H9 (cell line): ENCODE results near the gene LSP1. TPM values are rescaled to one million over a fixed set of nuclear protein-coding genes. Genes with fewer than 3 reads are reported as not detected.

ENCODE experiments used
- DNase-seq: peaks from one replicate; pipeline ENCODE4 v3.0.0-alpha.2; 2017
- H2AFZ ChIP-seq: one replicate; pipeline ENCODE4 v1.6.1; 2013; ENCODE audit warnings: mild to moderate bottlenecking, low read length, control low read depth, moderate library complexity
- H2AK5ac ChIP-seq: 2 replicates; pipeline ENCODE4 v1.6.1; 2013; ENCODE audit warnings: low read length, control low read depth, mixed read lengths; ENCODE audit not compliant: insufficient read length
- H2BK120ac ChIP-seq: one replicate; pipeline ENCODE4 v1.6.1; 2013; ENCODE audit warnings: low read depth, mild to moderate bottlenecking, low read length, control low read depth, inconsistent platforms; ENCODE audit not compliant: poor library complexity, severe bottlenecking
- H2BK12ac ChIP-seq: 2 replicates; pipeline ENCODE4 v1.6.1; 2013; ENCODE audit warnings: low read length, control low read depth, mixed read lengths, low read depth; ENCODE audit not compliant: insufficient read length
- H2BK15ac ChIP-seq: 2 replicates; pipeline ENCODE4 v1.6.1; 2013; ENCODE audit warnings: low read depth, low read length, control low read depth
- H2BK20ac ChIP-seq: one replicate; pipeline ENCODE4 v1.6.1; 2013; ENCODE audit warnings: low read depth, mild to moderate bottlenecking, low read length, control low read depth, inconsistent platforms; ENCODE audit not compliant: poor library complexity, severe bottlenecking
- H2BK5ac ChIP-seq: 2 replicates; pipeline ENCODE4 v1.6.1; 2013; ENCODE audit warnings: low read length, control low read depth, mixed read lengths; ENCODE audit not compliant: insufficient read length
- H3K14ac ChIP-seq: 2 replicates; pipeline ENCODE4 v1.6.1; 2013; ENCODE audit warnings: low read length, control low read depth; ENCODE audit not compliant: insufficient read depth
- H3K18ac ChIP-seq: 2 replicates; pipeline ENCODE4 v1.6.1; 2013; ENCODE audit warnings: low read depth, mild to moderate bottlenecking, mixed read lengths, low read length, control low read depth; ENCODE audit not compliant: insufficient read length
- H3K23ac ChIP-seq: 2 replicates; pipeline ENCODE4 v1.6.1; 2013; ENCODE audit warnings: low read length, control low read depth, mixed read lengths, low read depth; ENCODE audit not compliant: insufficient read length
- H3K23me2 ChIP-seq: 2 replicates; pipeline ENCODE4 v1.6.1; 2013; ENCODE audit warnings: low read depth, mild to moderate bottlenecking, mixed read lengths, low read length, control low read depth; ENCODE audit not compliant: insufficient read length, poor library complexity, severe bottlenecking
- H3K27ac ChIP-seq: 2 replicates; pipeline ENCODE4 v1.5.1; 2013; ENCODE audit warnings: low read length, control low read depth, mixed read lengths, low read depth; ENCODE audit not compliant: insufficient read length
- H3K27me3 ChIP-seq: 2 replicates; pipeline ENCODE4 v1.6.1; 2013; ENCODE audit warnings: low read length, control low read depth, inconsistent platforms; ENCODE audit not compliant: insufficient read depth
- H3K4ac ChIP-seq: 2 replicates; pipeline ENCODE4 v1.6.1; 2013; ENCODE audit warnings: low read depth, mild to moderate bottlenecking, control low read depth, inconsistent platforms, low read length, moderate library complexity
- H3K4me1 ChIP-seq: 2 replicates; pipeline ENCODE4 v1.6.1; 2013; ENCODE audit warnings: low read length, control low read depth, inconsistent platforms; ENCODE audit not compliant: insufficient read depth
- H3K4me2 ChIP-seq: 2 replicates; pipeline ENCODE4 v1.6.1; 2013; ENCODE audit warnings: low read length, control low read depth, mixed read lengths; ENCODE audit not compliant: insufficient read length, insufficient read depth
- H3K56ac ChIP-seq: 2 replicates; pipeline ENCODE4 v1.6.1; 2013; ENCODE audit warnings: low read depth, mild to moderate bottlenecking, mixed read lengths, low read length, control low read depth; ENCODE audit not compliant: insufficient read length
- H3K79me1 ChIP-seq: 2 replicates; pipeline ENCODE4 v1.6.1; 2013; ENCODE audit warnings: low read depth, mild to moderate bottlenecking, moderate library complexity, low read length, control low read depth, inconsistent platforms; ENCODE audit not compliant: insufficient read depth, poor library complexity, severe bottlenecking
- H3K79me2 ChIP-seq: 2 replicates; pipeline ENCODE4 v1.6.1; 2013; ENCODE audit warnings: low read length, control low read depth, inconsistent platforms; ENCODE audit not compliant: insufficient read depth
- H3K9ac ChIP-seq: 2 replicates; pipeline ENCODE4 v1.6.1; 2013; ENCODE audit warnings: low read length, control low read depth, mixed read lengths; ENCODE audit not compliant: insufficient read length; ENCODE audit errors: extremely low read depth
- H3K9me3 ChIP-seq: one replicate; pipeline ENCODE4 v1.6.1; 2013; ENCODE audit warnings: low read depth, low read length, inconsistent platforms; ENCODE audit not compliant: control insufficient read depth
- H3T11ph ChIP-seq: one replicate; pipeline ENCODE4 v1.6.1; 2013; ENCODE audit warnings: mild to moderate bottlenecking, low read length, control low read depth, inconsistent platforms
- H4K20me1 ChIP-seq: one replicate; pipeline ENCODE4 v1.6.1; 2013; ENCODE audit not compliant: control insufficient read depth, insufficient read length, insufficient read depth
- H4K5ac ChIP-seq: 2 replicates; pipeline ENCODE4 v1.6.1; 2013; ENCODE audit warnings: low read depth, mild to moderate bottlenecking, mixed read lengths, low read length, control low read depth; ENCODE audit not compliant: insufficient read length
- H4K8ac ChIP-seq: replicated peaks from 2 replicates; pipeline ENCODE4 v1.6.1; 2013; ENCODE audit warnings: low read length, control low read depth, mixed read lengths, low read depth; ENCODE audit not compliant: insufficient read length
- H4K91ac ChIP-seq: 2 replicates; pipeline ENCODE4 v1.6.1; 2013; ENCODE audit warnings: low read depth, mild to moderate bottlenecking, moderate library complexity, mixed read lengths, low read length, control low read depth; ENCODE audit not compliant: insufficient read length
- H3K27ac Mint-ChIP-seq, 3 experiments: 2 replicates in 2 of 3; 3 replicates in 1 of 3; pipeline ENCODE4 v1.8.0; 2020 to 2021; ENCODE audit warnings: mixed read lengths in 3 of 3, mild to moderate bottlenecking in 1 of 3, moderate library complexity in 1 of 3
- H3K27me3 Mint-ChIP-seq: 2 replicates; pipeline ENCODE4 v1.8.0; 2021; ENCODE audit warnings: low read depth, mild to moderate bottlenecking, moderate library complexity, mixed read lengths
- H3K36me3 Mint-ChIP-seq, 3 experiments: 2 replicates in 2 of 3; 3 replicates in 1 of 3; pipeline ENCODE4 v1.8.0; 2020 to 2021; ENCODE audit warnings: low read depth in 3 of 3, mixed read lengths in 3 of 3; ENCODE audit not compliant: insufficient read depth in 1 of 3
- H3K4me1 Mint-ChIP-seq, 2 experiments: 2 replicates each; pipeline ENCODE4 v1.8.0; 2020; ENCODE audit warnings: mixed read lengths in 2 of 2
- H3K4me3 Mint-ChIP-seq, 2 experiments: 2 replicates in 1 of 2; 3 replicates in 1 of 2; pipeline ENCODE4 v1.8.0; 2020 to 2021; ENCODE audit warnings: mild to moderate bottlenecking in 2 of 2, mixed read lengths in 2 of 2, moderate library complexity in 1 of 2
- H3K9me3 Mint-ChIP-seq, 2 experiments: 2 replicates in 1 of 2; 3 replicates in 1 of 2; pipeline ENCODE4 v1.8.0; 2020; ENCODE audit warnings: mild to moderate bottlenecking in 2 of 2, mixed read lengths in 2 of 2, moderate library complexity in 1 of 2
- CTCF ChIP-seq: fragments of 200-600 bp; sonication (generic); conservative IDR thresholded peaks from 3 replicates; pipeline ENCODE4 v1.8.0; 2021; ENCODE audit warnings: antibody characterized with exemption, mild to moderate bottlenecking
- WGBS: extraction: QIAGEN DNeasy Blood & Tissue Kit; methylation state at CpG from one replicate; pipeline ENCODE4 v1.1.7; 2013; ENCODE audit warnings: missing lambda C conversion rate, low lambda C conversion rate, mixed read lengths; ENCODE audit not compliant: insufficient read length; ENCODE audit errors: extremely low coverage; 5-methylcytosine and 5-hydroxymethylcytosine counted together
- total RNA-seq: library from RNA; stranded (reverse); gene quantifications from 2 replicates; pipeline ENCODE4 v1.2.1, GENCODE V29; 2021

LSP1 gene
- total RNA-seq, 1 experiment from 2014 or later = not detected

DNA sequence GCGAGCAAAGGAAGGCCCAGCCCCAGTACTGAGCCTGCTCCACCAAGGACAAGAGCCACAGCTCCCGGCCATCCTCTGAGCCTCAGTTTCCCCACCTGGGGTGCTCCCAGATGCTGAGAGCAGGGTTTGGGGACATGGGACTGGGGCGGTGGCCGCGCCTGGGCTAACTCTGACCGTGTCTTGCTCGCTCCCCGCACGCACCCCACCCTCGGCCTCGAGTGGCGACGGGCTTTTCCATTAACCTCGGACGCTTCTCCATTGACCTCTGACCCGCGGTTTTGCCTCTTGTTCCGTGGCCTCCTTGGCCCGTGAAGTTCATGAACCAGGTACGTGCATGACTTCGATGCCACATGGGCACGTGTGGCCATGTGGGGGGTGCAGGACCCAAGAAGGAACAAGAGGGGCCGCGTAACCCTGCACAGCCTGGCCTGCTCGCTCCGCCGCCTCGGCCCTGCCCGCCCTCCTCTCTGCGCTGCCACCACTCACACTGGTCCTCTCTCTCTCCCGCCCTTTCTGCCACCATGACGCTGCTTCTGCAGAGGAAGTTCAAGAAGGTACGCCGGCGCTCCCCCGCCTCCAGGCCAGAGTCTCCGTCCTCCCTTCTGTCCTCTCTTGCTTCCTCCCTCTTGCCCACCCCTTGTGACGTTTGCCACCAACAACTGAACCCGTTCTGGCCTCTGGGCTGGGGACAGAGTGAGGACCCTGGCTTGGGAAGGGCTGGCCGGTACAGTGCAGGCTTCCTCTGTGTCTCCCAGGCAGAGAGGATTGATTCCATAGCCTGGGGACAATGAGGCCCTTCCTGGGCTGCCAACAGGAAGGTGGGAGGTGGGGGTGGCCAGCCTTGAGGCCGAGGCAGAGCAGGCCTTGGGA, 73.5 kb downstream of the LSP1 start:
- no peak overlapping the region for H3K18ac ChIP-seq
- no peaks in the 10 kb centered on the region for H3K4me1 ChIP-seq
- no peaks in the 10 kb centered on the region for H3K27me3 ChIP-seq
- H3K4me2 ChIP-seq = no peak overlapping the region
- H2BK5ac ChIP-seq = no peak overlapping the region
- no peak overlapping the region for H2BK120ac ChIP-seq
- H4K8ac ChIP-seq = no peak overlapping the region
- H4K91ac ChIP-seq = no peak overlapping the region
- Mint-ChIP-seq H3K4me1 (peaks cover 2 to 3% of the 10 kb centered on the region in 2 experiments; a peak in 2 of 4 replicates), H3K9me3 (no peaks in the 10 kb centered on the region), H3K27ac (peak overlapping the region in 1 of 3 experiments; percentile 79; a peak in 2 of 7 replicates), H3K4me3 (no peak overlapping the region), H3K36me3 (no peaks in the 10 kb centered on the region), H3K27me3 (peaks cover 16% of the 10 kb centered on the region)
- no CpG with 5 or more reads among the region's 41 CpGs for WGBS
- H3K56ac ChIP-seq = no peak overlapping the region
- H3K27ac ChIP-seq = no peak overlapping the region
- H3K79me1 ChIP-seq = no peaks in the 10 kb centered on the region
- H3K4ac ChIP-seq = no peak overlapping the region
- no peak overlapping the region for H4K5ac ChIP-seq
- no peak for DNase-seq
- peaks cover 3% of the 10 kb centered on the region for H3K23me2 ChIP-seq
- no peak overlapping the region for H3K9ac ChIP-seq
- H3K9me3 ChIP-seq = no peaks in the 10 kb centered on the region
- TF ChIP-seq CTCF = no peak
- H3T11ph ChIP-seq = no peak overlapping the region
- H2AK5ac ChIP-seq = no peak overlapping the region
- H3K79me2 ChIP-seq = no peaks in the 10 kb centered on the region
- H2BK15ac ChIP-seq = no peak overlapping the region
- H4K20me1 ChIP-seq = no peaks in the 10 kb centered on the region
- H3K14ac ChIP-seq = no peak overlapping the region
- no peak overlapping the region for H3K23ac ChIP-seq
- H2BK20ac ChIP-seq = no peak overlapping the region
- no peak overlapping the region for H2AFZ ChIP-seq
- H2BK12ac ChIP-seq = no peak overlapping the region
